Dedifferentiated amniotic fluid mesenchymal stem cell (primary cell): ENCODE measurements around the gene AKNA.
"Not testable (repeated sequence)": the region's sequence is repeated elsewhere in the genome, so short reads cannot be mapped to it uniquely, and the experiment has no call there.

Experiments
- DNase-seq: peaks from one replicate; pipeline ENCODE4 v3.0.0-alpha.2; 2016; ENCODE audit errors: extremely low spot score

AKNA gene

GRCh38 chr9:114341152-114341830, 46.5 kb downstream of the AKNA start:
- DNase-seq, result no peak

- DNase-seq, result no peak
Measured at GRCh38 chr9:114339130-114339908, 48.5 kb downstream of the AKNA start.

GRCh38 chr9:114338187-114338586, 49.6 kb downstream of the AKNA start:
- no peak for DNase-seq

- DNase-seq, result no peak
Measured at GRCh38 chr9:114336699-114337395, 50.9 kb downstream of the AKNA start.

GRCh38 chr9:114336157-114336556, 51.6 kb downstream of the AKNA start:
- no peak for DNase-seq

GRCh38 chr9:114335745-114336144, 52.0 kb downstream of the AKNA start:
- no peak for DNase-seq

GRCh38 chr9:114334490-114334889, 53.3 kb downstream of the AKNA start:
- no peak for DNase-seq

- not testable (repeated sequence) for DNase-seq
Measured at GRCh38 chr9:114333718-114334117, 54.1 kb downstream of the AKNA start.

- not testable (repeated sequence) for DNase-seq
Measured at GRCh38 chr9:114332474-114333040, 55.2 kb downstream of the AKNA start.

GRCh38 chr9:114331229-114332195, 56.3 kb downstream of the AKNA start:
- DNase-seq, result not testable (repeated sequence)

GRCh38 chr9:114330636-114331035, 57.1 kb downstream of the AKNA start:
- no peak for DNase-seq

GRCh38 chr9:114329625-114330022, 58.2 kb downstream of the AKNA start, which contains the start of gene ORM2:
Gene ORM2 (plus strand): TSS chr9:114329869. CDS start chr9:114329905, 36 bp downstream.
- not testable (repeated sequence) for DNase-seq

- DNase-seq, result not testable (repeated sequence)
Measured at GRCh38 chr9:114328937-114329624, 58.7 kb downstream of the AKNA start.

GRCh38 chr9:114328357-114328820, 59.4 kb downstream of the AKNA start:
- DNase-seq, result not testable (repeated sequence)

- DNase-seq, result no peak
Measured at GRCh38 chr9:114327749-114328148, 60.0 kb downstream of the AKNA start.

GRCh38 chr9:114325684-114326254, 62.0 kb downstream of the AKNA start:
- not testable (repeated sequence) for DNase-seq

- DNase-seq, result not testable (repeated sequence)
Measured at GRCh38 chr9:114324965-114325364, 62.8 kb downstream of the AKNA start.

- no peak for DNase-seq
Measured at GRCh38 chr9:114324492-114324891, 63.3 kb downstream of the AKNA start.

- not testable (repeated sequence) for DNase-seq
Measured at GRCh38 chr9:114323849-114324248, 63.9 kb downstream of the AKNA start.
